GM21360 (cell line): Measurements from ENCODE around the gene TEX30.

Experiments
- ATAC-seq: cut with Tn5 transposase; IDR thresholded peaks from one replicate; pipeline ENCODE4 v1.9.1; 2021; ENCODE audit warnings: mild to moderate bottlenecking, moderate library complexity; ENCODE audit not compliant: unreplicated experiment

Gene TEX30

GRCh38 chr13:102779436-102780159, 6.0 kb upstream of the TEX30 start:
- no peak for ATAC-seq

DNA sequence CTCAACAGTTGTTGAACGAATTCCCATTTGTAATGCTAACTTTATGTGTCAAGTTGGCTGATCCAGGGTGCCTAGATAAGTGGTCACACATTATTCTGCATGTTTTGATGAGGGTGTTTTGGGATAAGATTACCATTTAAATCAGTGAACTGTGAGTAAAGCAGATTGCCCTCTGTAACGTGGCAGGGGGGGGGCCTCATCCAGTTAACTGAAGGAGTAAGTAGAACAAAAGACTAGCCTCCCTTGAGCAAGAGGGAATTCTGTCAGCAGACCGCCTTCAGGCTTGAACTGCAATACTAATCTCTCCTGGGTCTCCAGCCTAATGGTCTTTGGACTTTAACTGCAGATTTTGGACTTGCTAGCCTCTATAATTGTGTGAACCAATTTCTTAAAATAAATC, 4.2 kb upstream of the TEX30 start:
- ATAC-seq, result no peak

- ATAC-seq, result no peak
Measured at GRCh38 chr13:102776271-102776670, 2.7 kb upstream of the TEX30 start.

- no peak for ATAC-seq
Measured at GRCh38 chr13:102774591-102775520, 1.3 kb upstream of the TEX30 start.

DNA sequence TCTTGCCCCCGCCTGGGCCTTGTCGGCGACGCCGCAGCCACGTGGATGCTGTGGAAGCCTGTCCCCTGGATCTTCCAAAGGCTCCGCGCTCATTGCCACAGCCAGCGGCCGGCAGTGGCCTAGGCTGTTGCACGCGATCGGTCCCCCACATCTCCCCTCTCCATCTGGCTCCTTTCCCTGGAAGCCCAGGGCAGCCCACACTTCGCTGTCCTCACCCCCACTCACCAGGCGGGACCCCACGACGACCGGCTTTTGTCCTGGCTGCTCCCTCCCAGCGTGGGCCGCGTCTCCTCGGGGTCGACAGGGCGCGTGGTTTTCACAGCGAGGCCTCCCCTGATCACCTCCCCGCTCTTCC, 605 bp upstream of the TEX30 start:
- ATAC-seq, result no peak

DNA sequence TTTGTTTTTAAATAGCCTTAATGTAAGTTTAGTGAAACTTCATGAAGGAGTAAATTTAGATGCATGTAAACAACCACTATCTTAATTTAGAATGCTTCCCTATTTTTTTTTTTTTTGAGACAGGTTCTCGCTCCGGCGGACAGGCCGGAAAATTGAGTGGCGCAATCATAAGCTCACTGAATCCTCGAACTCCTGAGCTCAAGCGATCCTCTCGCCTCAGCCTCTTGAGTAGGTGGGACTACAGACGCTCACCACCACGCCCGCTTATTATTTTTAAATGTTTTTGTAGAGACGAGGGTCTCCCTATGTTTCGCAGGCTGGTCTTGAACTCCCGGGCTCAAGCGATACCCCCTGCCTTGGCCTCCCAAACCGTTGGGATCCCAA, 1.6 kb downstream of the TEX30 start:
- ATAC-seq, result no peak

DNA sequence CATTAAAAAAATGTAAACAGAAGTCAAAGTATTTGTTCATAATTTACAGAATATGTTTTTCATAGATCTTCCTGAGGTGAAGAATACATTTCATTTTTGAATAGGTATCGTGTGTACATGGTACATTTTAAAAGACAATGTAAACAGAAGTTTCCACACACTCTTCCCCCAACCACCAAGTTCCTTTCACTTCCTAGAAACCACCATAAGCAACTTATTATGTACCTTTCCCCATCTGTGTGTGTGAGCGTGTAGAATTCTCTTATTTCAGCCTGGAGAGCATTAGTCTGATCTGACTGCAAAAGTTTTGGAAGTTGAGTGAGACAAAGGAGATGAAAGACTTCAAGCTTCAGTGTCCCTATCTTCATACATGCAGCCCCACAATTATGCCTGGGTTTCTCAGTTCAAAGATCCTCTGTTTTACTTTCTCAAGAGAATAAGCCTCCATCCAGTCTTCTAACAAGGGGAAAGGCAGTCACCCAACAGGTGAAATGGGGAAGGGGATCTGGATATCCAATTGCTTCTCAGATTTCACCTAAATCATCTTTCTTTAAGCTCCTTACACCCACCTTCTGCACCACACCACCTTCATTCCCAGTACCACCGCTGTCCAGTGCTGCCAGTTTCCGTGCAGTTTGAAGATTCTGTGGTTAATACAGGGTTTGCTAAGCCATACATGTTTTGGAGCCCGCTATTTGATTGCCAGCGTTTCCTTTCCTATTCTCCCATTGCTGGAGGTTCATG, 2.1 kb downstream of the TEX30 start:
- ATAC-seq, result no peak

GRCh38 chr13:102770435-102770834, 3.2 kb downstream of the TEX30 start:
- ATAC-seq, result no peak

GRCh38 chr13:102769679-102770078, 3.9 kb downstream of the TEX30 start:
- no peak for ATAC-seq

DNA sequence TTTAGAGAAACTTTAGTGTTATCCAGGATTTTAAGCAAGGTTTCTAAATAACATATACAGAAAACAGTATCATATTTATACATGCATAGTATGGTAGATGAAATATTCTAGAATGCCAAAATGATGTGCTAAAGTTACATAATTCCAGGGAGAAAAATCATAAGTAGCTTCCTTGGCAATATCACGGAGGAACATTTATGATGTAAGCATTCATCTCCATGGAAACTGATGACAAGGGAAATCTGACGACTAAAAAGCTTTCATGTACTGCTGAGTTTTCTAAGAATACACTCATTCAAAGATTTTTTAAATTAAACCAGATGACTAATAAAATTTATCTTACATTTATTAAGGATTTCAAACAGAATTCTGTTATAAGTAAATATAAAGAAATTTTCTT, 4.7 kb downstream of the TEX30 start:
- ATAC-seq, result no peak

GRCh38 chr13:102763741-102764140, 9.8 kb downstream of the TEX30 start:
- no peak for ATAC-seq

DNA sequence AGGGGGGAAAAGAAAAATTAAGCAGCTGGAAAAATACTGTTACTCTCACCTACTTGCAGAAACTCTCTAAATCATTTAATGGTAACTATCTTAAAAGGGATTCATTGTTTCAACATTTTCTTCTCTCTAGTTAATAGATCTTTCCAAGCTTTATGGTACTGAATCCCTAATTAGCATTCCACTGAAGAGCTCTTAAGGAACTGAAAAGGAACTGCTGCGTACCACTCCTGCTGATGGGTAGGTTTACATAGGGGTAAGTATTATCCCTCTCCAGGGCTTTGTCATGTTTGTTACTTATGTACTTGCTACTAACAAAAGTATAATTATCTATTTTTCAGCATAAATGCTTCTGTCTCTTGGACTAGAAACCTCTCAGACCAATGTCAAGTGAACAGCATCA, 12.5 kb downstream of the TEX30 start:
- ATAC-seq, result no peak

DNA sequence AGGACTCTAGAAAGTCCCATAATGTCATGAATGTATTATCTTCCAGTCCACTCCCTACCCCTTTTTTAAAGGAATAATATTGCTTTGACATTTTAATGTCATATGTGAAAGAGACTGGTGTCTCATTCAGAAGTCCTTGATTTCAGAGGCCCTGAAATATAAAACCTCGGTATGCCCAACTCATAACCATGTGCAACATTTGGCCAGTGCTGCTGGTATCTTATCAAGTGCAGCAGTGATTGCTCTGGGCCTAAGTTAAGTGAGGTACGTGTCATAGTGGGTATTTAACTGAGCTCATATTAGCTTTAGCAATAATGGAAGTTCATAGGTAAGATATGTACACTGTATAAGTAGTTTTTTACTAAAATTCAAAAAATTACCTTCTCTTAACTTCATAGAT, 14.7 kb downstream of the TEX30 start:
- no peak for ATAC-seq

DNA sequence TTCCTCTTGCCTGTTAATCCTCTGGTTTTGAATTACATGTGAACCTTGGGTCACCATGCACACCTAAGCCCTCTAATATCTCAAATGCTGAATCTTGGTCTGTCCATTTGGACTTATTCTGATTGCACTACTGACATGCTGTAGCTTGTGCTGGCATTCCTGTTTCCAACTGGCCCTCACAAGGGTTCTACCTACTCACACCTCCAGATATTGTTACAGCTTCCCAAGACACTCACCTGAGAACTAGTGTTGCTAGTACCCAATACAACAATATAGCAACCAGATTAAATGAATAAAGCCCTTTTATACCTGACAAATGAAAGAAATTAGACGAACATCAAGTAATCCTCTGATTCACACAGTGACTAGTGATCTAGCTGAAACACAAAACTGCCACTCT, 16.6 kb downstream of the TEX30 start:
- ATAC-seq, result no peak

DNA sequence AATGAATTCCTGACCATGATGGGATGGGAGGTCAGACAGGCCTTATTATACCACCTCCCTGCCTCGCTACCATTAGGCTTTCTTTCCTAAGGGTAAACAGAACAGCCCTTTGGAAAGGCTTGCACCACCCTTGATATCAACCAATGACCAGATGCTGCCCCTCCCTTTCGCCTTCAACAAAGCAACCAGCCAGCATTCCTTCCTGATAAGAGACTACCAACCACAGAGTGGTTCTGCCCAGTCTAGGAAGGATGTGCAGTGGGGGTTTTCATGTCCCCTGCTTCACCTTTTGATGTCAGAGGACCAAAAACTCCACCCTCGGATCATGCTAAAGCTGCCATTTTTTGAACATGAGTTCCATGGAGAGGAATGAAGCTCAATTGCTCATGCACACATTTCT, 21.7 kb downstream of the TEX30 start:
- ATAC-seq, result no peak

GRCh38 chr13:102742506-102742905, 31.1 kb downstream of the TEX30 start:
- ATAC-seq, result no peak

DNA sequence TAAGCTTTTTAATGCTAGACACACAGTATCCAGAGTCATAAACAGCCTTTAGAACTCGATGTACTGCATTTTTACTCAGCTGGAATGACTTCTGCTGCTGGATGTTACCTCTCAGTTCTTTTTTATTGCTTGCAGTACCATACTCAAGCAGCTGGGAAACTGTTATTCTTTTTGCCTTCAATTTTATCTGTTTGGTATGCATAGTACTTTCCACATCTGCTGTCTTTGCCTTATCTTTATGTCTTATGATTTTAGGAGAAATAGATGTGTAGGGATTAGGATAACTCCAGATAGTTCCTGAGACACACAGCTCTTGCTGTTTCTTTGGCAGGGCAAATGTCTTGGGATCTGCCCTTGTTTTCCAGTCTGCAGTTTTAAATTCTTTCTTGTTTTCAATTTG, 31.5 kb downstream of the TEX30 start:
- ATAC-seq, result no peak

GRCh38 chr13:102729560-102730270, 43.9 kb downstream of the TEX30 start:
- ATAC-seq, result no peak

- no peak for ATAC-seq
Measured at GRCh38 chr13:102726430-102726829, 47.2 kb downstream of the TEX30 start.

GRCh38 chr13:102724923-102725322, 48.7 kb downstream of the TEX30 start:
- ATAC-seq, result no peak

- ATAC-seq, result no peak
Measured at GRCh38 chr13:102721800-102722231, 51.8 kb downstream of the TEX30 start.
